Loucy (cell line): ENCODE results near the gene SLC17A8.

Experiments used
- CTCF ChIP-seq: fragments of 200-600 bp; sonication (generic); conservative IDR thresholded peaks from 2 replicates; pipeline ENCODE4 v1.5.1; 2014; ENCODE audit warnings: mild to moderate bottlenecking, antibody characterized with exemption, low read length
- EZH2phosphoT487 ChIP-seq: fragments of 200-600 bp; IDR thresholded peaks from 2 replicates; pipeline ENCODE4 v1.6.1; 2018; ENCODE audit warnings: antibody characterized with exemption, mild to moderate bottlenecking, moderate library complexity, borderline replicate concordance

- no peak for TF ChIP-seq CTCF
- TF ChIP-seq EZH2phosphoT487 = no peak
These were observed 27.0 kb downstream of the SLC17A8 start for GRCh38 chr12:100383586-100384558.
